SW 1271 (cell line): ENCODE results near the gene LMCD1.

ENCODE experiments used
- DNase-seq, 2 experiments: peaks; one replicate each; lab custom pipeline; 2025; lab: John Stamatoyannopoulos, UW

The LMCD1 gene

DNA sequence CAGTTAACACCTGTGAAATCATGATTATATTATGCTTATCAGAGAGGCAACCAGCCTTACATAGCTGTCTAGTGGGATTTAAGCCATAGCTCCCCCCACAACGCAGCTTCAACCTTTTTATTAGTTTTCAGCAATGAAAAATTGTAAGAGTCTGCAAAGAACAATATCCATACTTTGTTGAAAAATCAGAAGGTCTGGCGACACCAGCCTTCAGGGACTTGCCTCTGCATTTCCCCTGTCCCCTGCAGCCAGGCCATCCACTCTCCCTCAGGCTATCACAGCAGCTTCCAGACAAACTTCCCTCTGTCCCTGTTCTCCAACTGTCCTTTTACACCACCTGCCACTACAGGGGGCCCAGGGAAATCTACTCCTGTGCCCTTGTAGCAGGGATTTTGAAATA lies 83.0 kb downstream of the LMCD1 start:
- DNase-seq: no peak

DNA sequence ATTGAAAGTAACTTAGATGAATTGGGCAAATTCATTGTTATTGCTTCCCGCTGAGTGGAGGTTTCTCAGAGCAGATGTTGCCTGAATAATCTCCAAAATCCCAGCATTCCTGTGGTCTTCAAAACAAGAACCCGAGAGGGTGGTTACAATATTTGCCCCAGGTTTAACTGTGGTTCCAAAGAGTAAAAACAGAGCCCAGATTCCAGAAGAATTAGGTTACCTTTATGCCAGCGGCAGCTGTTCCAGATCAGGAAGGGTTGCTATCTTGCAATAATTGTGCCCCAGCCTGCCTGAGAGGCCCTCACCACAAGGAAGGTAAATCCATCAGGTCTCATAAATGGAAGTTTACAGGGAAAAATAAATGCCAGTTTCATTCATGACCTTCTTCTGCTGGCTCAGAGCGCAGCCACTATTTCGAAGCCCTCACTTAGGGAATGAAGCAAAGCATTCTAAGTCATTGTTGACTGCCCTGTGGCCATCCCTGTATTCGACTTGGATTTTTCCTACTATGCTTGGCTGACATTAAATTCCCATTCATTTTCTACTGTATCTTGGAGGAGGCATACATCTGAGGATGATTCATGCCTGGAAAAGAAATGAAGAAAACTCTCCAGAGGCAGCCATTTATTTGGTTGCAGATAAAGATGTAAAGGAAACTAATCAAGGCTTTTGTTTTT lies 88.4 kb downstream of the LMCD1 start:
- DNase-seq: no peak

GRCh38 chr3:8593021-8593827 lies 91.6 kb downstream of the LMCD1 start:
- no peak for DNase-seq

DNA sequence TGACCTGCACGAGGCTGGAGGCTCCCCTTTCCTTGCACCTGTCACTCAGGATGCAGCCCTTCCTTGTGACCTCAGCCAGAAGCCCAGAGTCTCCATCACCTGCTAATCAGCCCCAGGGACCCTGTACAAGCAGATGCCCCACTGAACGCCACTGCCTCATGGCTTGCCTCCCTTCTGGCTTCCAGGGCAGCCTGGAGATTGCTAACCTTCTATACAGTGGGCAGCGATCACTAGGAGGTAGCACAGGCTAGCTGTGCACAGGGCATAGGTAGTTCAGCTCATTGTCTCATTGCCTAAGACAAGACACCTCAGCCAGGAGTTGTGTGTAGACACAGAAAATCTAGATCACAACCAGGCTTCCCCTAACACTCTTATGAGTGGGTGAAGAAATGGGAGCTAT lies 93.6 kb downstream of the LMCD1 start:
- DNase-seq: no peak

DNA sequence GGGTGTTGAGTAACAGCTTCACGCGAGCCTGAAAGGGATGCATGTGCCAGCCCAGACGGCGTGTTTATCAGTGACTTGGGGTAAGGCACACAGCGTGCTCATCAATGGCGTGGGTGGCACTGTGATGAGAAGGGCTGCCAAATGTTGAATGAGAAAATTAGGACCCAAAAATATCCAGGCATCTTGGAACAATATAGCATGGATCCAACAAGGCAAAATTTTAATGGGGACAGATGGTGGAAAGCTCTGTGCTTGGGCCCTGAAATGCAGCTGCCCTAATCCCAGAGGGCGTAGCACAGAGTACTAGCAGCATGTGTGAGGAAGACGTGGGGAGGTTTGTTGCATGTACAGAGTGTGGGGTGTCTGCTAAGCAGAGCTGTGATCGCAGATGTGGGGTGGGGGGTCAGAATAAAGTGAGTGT lies 94.1 kb downstream of the LMCD1 start:
- no peak for DNase-seq

DNA sequence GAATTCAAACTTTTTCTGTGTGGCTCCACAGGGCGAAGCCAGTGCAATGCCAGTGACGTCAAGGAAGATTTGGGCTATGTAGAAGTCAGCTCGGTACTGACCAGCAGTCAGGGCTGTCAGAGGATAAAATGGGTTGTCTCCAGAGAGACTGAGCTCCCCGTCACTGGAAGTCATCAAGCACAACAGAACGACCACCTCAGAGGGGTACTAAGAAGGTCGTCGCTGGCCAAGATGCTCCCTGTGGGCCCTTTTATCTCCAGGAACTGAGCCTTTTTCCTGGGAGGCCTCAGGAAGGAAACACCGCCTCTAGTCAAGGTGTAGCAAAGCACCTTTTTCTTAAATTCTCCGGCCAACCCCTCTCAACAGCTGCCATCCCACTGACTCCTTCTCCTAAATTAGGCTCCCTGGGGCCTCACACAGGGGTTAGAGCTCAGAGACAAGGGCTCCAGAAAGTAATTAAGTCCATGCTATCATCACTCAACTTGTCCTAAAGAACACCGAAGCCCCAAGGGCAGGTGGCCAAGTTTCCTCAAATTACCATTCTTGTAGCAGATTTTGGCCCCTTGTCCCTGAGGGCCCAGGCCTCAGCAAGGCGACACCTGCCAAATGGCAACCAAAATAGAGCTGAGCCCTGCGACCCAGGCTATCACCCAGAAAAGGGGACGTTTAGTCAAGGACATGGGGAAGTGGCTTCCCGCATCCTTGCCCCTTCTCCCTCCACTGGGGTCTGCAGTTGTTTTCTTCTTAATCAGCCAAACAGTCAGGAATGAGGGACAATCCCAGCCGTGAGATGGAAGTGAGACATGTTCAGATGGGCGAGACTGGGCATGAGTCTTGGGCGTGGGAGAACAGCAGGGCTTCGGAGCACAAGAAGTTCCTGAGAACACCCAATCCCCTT lies 94.9 kb downstream of the LMCD1 start:
- no peak for DNase-seq

DNA sequence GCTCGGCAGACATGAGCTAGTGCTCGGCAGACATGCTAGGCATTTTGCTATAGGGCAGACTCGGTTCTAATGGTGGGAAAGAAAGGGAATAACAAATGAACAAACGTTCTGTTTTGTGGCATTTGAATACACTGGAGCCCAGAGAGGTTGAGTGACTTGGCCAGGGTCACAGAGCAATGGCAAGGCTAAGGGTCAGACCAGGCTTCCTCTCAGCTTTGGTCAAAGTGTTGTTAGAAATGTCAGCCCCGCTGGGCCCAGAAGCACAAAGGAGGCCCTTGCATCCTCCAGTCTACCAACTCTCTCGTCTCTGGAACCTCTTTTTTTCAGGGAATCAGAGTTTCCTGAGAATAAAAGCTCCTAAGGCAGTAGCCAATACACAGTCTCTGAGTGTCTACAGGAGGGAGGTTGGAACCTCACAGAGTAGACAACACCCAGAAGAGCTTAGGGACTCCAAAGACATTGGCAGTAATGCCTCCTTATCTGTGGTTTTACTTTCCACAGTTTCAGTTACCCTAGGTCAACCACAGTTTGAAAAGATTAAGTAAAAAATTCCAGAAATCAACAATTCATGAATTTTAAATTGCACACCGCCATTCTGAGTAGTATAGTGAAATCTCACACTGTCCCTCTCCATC lies 95.7 kb downstream of the LMCD1 start:
- DNase-seq: no peak

DNA sequence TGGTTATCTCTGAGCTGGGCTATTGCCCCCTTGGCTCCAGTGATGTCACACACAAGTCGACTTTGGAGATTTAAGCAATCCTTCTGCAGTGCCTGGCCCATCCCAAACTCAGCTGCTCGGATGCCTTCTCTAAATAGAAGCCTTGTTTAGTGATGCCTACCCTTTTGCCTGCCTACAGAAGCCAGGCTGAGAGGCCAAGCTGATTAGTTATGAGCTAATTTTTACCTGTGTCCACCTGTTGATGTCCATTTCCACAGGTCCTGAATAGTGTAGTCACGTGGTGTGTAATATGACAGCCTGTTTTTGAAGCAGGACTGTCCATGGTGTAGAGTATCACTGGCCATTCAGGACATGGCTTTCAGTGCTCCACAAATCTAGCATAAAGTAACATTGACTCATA lies 97.5 kb downstream of the LMCD1 start:
- DNase-seq: no peak

GRCh38 chr3:8600457-8600856 lies 98.8 kb downstream of the LMCD1 start:
- no peak for DNase-seq

GRCh38 chr3:8603115-8603710 lies 101.6 kb downstream of the LMCD1 start:
- DNase-seq: no peak

- no peak for DNase-seq
Observed at GRCh38 chr3:8604006-8604405, 102.4 kb downstream of the LMCD1 start.

GRCh38 chr3:8604988-8605387 lies 103.4 kb downstream of the LMCD1 start:
- no peak for DNase-seq

DNA sequence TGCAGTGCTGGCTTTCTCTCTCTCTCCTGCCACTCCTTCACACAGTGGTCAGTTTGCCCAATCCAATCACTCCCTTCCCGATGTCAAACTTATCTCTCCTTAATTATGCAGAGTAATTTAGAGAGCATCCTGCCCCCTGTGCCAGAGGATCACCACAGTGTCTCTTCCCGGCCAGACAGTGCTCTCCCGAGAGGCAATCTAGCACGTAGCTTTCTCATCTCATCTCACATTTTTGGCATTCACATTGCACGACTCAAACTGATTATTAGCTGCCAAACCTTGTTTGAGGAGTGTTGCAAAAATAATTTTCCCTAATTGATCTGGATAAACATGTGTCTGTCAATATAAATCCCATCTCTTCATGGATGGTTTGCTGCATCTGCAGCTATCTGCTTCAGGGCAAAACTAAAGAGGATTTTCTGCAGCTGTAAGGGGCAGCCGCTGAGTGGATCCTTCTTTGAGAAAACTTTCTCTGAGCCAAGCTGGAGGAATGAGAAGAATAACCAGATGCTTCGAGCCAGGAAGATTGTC lies 105.1 kb downstream of the LMCD1 start:
- no peak for DNase-seq

- no peak for DNase-seq
Observed at GRCh38 chr3:8607234-8608040, 105.8 kb downstream of the LMCD1 start.

DNA sequence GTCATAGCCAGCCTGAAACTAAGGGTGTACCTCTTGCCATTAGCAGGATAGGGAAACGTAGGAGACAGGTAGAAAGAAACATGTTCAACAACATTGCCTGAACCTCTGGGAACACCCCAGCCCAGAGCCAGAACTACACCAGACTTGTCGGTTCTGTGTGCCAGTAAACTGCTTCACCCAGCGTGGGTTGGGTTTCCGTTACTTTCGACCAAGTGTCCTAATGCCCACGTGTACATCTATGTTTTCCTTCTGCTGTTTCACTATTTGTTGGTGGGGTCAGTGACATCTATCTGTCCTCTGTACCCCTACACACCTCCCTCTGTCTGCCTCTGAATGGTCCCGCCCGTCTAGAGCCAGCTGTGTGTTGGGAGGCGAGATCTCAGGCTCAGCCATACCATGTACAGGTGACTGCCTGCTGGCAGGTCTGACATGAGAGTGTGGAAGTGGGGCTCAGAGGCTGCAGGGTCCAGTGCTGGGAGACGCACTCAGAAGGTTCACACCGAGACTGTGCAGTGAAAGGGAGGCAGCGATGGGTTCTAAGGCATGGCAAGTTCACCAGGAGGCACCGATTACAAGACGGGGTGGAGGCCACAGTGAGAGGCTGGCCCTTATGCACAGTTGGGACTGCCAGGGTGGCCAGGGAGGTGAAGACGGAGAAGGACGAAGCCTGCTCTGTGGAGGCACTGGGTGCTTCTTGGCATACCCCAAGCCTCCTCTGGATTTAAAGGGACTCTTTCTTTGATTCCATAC lies 106.6 kb downstream of the LMCD1 start:
- DNase-seq: no peak

DNA sequence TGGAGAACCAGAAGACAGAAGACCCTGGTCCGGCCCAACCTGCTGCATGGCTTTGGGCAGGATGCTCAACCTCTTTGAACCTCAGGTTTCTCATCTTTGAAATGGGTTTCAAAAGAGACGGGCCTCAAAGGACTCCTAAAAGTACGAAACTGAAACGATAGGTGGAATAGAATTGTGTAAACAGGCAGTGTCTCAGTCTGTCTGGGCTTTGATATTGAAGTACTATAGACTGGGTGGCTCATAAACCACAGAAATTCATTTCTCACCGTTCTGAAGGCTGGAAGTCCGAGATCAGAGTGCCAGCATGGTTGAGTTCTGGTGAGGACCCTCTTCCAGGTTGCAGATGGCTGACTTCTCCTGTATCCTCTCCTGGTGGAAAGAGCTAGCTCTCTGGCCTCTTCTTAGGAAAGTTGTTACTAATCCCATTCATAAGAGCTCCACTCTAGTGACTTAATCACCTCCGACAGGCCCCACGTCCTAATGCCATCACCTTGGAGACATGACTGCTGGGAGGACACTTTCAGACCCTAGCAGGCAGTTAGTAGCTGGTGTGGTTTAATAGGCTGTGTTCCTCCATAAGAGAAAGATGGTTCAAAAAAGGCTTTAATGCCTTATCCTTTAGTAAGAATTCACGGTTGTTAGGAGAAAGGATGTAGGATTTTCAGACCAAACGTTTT lies 107.3 kb downstream of the LMCD1 start:
- no peak for DNase-seq

GRCh38 chr3:8610951-8611350 lies 109.3 kb downstream of the LMCD1 start:
- no peak for DNase-seq

DNA sequence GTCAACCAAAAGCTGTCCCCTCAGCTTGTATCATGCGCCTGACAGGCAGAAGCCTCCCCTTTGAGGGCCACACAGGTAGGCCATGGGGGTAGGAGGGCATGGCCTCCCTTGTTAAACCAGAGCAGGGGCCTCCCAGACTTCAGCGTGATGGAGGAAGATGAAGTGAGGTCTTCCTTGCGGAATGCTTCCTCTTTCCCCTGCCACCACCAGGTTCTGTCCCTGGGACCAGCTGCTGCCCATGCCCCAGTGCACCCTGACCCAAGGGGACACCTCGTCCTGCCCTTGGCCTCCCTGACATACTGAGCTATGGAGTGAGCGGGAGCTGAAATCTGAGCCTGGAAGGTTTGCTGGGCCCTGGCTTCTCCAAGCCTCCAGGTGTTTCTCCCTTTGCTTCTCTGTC lies 116.3 kb downstream of the LMCD1 start:
- DNase-seq: no peak

GRCh38 chr3:8618950-8619349 lies 117.3 kb downstream of the LMCD1 start:
- no peak for DNase-seq
